Osteoblast (primary cell): ENCODE data around the gene DCLK2. TPM values are rescaled to one million over a fixed set of nuclear protein-coding genes. Genes with fewer than 3 reads are reported as not detected.

Experiments used
- DNase-seq: peaks from one replicate; pipeline ENCODE4 v3.0.0; 2011; ENCODE audit warnings: low spot score, mixed read lengths; ENCODE audit not compliant: insufficient read length; ENCODE audit errors: missing footprints
- H2AFZ ChIP-seq: 2 replicates; pipeline ENCODE4 v1.6.0; 2011; ENCODE audit warnings: mild to moderate bottlenecking, low read length
- H3K27ac ChIP-seq: 2 replicates; pipeline ENCODE4 v1.5.1; 2011; ENCODE audit warnings: mild to moderate bottlenecking, low read depth, low read length, moderate library complexity
- H3K27me3 ChIP-seq: 2 replicates; pipeline ENCODE4 v1.6.0; 2012; ENCODE audit warnings: mild to moderate bottlenecking, control low read depth, inconsistent platforms, low read length, moderate library complexity; ENCODE audit not compliant: insufficient read depth
- H3K36me3 ChIP-seq: 2 replicates; pipeline ENCODE4 v1.5.1; 2011; ENCODE audit warnings: mild to moderate bottlenecking, low read length, control low read depth, moderate library complexity; ENCODE audit not compliant: insufficient read depth
- H3K4me1 ChIP-seq: 2 replicates; pipeline ENCODE4 v1.5.1; 2011; ENCODE audit warnings: mild to moderate bottlenecking, low read length, control low read depth, moderate library complexity; ENCODE audit not compliant: insufficient read depth
- H3K4me2 ChIP-seq: 2 replicates; pipeline ENCODE4 v1.6.0; 2011; ENCODE audit warnings: mild to moderate bottlenecking, low read length; ENCODE audit not compliant: insufficient read depth
- H3K4me3 ChIP-seq: fragments of 200-600 bp; sonication (generic); 3 replicates; pipeline ENCODE4 v1.5.1; 2012; ENCODE audit warnings: mild to moderate bottlenecking, low read length, inconsistent platforms; ENCODE audit not compliant: insufficient read depth
- H3K79me2 ChIP-seq: 2 replicates; pipeline ENCODE4 v1.6.0; 2012; ENCODE audit warnings: mild to moderate bottlenecking, low read length, control low read depth, inconsistent platforms; ENCODE audit not compliant: insufficient read depth
- H3K9me3 ChIP-seq: 2 replicates; pipeline ENCODE4 v1.5.1; 2011; ENCODE audit warnings: low read depth, low read length, control low read depth
- H4K20me1 ChIP-seq: 2 replicates; pipeline ENCODE4 v1.6.0; 2012; ENCODE audit warnings: mild to moderate bottlenecking, low read length, control low read depth; ENCODE audit not compliant: insufficient read depth
- small RNA-seq: library from RNA; depleted of rRNA; stranded (forward); fragments of <200 nt; gene quantifications from one replicate; pipeline ENCODE3, GENCODE V24; 2012
- total RNA-seq: library from RNA; depleted of rRNA; stranded (reverse); fragments of >200 nt; gene quantifications from 2 replicates; pipeline ENCODE4 v1.2.3, GENCODE V29; 2012
- TF ChIP-seq, protein P1 (sequence below): IDR thresholded peaks from 2 replicates; pipeline ENCODE4 v1.5.1; 2011; ENCODE audit warnings: mild to moderate bottlenecking, low read depth, low read length, moderate library complexity; ENCODE audit errors: extremely low read depth

DCLK2 gene
- total RNA-seq, 1 donor, result 11.6 TPM

DNA sequence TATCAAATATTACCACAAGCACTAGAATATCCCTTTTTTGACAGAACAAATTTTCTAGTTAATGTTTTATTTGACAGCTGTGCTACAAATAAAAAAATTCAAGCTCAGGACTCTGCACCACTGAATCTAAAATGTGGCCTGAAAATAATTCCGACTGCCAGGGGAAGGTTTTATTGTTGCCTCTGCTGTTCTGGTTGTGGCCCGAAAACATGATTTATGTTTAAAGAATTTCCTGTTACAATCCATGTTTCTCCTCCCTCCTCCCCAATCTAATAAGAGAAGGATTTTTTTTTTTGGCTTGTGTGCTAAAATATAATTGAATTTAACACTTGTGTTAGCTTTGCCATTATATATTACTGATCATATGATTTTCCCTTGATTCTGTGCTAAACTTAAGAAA, 227.8 kb downstream of the DCLK2 start:
- Histone ChIP-seq H2AFZ (no peak overlapping the region), H3K4me1 (peaks cover 58% of the 10 kb centered on the region), H3K27ac (peak overlapping the region; percentile 36)

DNA sequence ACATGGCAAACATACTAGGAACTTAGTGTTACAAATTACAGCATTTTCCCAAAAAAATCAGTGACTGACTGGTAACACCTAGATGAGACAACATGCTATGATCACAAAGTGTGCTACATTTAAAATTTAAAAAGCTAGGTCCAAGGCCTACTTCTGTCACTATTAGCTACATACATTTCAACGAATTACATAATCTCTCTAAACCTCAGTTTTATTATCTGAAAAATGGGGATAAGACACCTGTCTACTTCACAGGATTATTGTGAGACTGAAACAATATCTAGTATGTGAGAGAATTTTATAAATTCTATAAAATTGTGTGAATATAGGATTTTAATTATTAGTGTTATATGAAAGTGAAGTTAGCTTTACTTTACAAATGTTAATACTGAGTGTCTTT, 228.5 kb downstream of the DCLK2 start:
- H3K27me3 ChIP-seq, result no peaks in the 10 kb centered on the region
- DNase-seq, result no peak
- peaks cover 59% of the 10 kb centered on the region for H3K4me1 ChIP-seq
- no peaks in the 10 kb centered on the region for H3K36me3 ChIP-seq
- no peaks in the 10 kb centered on the region for H3K9me3 ChIP-seq
- H3K4me3 ChIP-seq, result no peak overlapping the region
- no peaks in the 10 kb centered on the region for H3K79me2 ChIP-seq
- peak overlapping the region; percentile 29 for H3K27ac ChIP-seq
- no peak overlapping the region for H2AFZ ChIP-seq
- H4K20me1 ChIP-seq, result no peaks in the 10 kb centered on the region
- no peak overlapping the region for H3K4me2 ChIP-seq
- TF ChIP-seq, protein P1, sequence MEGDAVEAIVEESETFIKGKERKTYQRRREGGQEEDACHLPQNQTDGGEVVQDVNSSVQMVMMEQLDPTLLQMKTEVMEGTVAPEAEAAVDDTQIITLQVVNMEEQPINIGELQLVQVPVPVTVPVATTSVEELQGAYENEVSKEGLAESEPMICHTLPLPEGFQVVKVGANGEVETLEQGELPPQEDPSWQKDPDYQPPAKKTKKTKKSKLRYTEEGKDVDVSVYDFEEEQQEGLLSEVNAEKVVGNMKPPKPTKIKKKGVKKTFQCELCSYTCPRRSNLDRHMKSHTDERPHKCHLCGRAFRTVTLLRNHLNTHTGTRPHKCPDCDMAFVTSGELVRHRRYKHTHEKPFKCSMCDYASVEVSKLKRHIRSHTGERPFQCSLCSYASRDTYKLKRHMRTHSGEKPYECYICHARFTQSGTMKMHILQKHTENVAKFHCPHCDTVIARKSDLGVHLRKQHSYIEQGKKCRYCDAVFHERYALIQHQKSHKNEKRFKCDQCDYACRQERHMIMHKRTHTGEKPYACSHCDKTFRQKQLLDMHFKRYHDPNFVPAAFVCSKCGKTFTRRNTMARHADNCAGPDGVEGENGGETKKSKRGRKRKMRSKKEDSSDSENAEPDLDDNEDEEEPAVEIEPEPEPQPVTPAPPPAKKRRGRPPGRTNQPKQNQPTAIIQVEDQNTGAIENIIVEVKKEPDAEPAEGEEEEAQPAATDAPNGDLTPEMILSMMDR, result no peak

More for the DNA sequence above, 227.8 kb downstream of the DCLK2 start:
- H3K36me3 ChIP-seq, result no peaks in the 10 kb centered on the region
- H3K4me2 ChIP-seq, result peak overlapping the region; percentile 16
- no peak overlapping the region for H3K4me3 ChIP-seq
- no peaks in the 10 kb centered on the region for H3K79me2 ChIP-seq
- H4K20me1 ChIP-seq, result no peaks in the 10 kb centered on the region
- TF ChIP-seq, protein P1, result no peak
- no peak for DNase-seq
- H3K9me3 ChIP-seq, result no peaks in the 10 kb centered on the region
- no peaks in the 10 kb centered on the region for H3K27me3 ChIP-seq

Small RNA genes within 50 kb of the gene (small RNA-seq; reads per million reads assigned to genes)
- not detected for gene RNU7-194P
